ENCODE data around the gene LAMTOR2. TPM values are rescaled to one million over a fixed set of nuclear protein-coding genes. Genes with fewer than 3 reads are reported as not detected.
A peak's percentile ranks its signal among the peaks of the same experiment; 100 is the strongest.

Gene LAMTOR2
- total RNA-seq, 2 donors from 2014 or later = 84.4 to 101 TPM

DNA sequence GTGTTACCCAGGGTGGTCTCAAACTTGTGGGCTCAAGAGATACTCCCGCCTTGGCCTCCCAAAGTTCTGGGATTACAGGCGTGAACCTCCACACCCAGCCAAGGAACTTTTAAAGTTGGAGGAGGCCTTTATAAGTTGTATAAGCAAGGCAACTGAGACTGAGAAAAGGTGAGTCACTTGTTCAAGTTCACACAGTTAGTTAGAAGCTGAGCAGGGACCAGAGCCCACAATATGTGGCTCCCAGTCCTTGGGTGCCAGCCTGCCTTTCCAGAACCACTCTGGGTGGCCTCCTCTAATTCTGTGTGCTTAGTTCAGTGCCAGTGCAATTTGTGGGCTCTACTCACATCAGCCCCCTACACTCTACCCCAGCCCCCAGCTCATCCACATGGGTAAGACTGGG is 10.0 kb downstream of the LAMTOR2 start:
- no peak overlapping the region for H3K27ac Mint-ChIP-seq
- Histone ChIP-seq H3K4me1 (ENCODE audit: control insufficient read depth, insufficient read depth, low read length) (peaks cover 2% of the 10 kb centered on the region), H3K4me3 (ENCODE audit: low read length) (no peak overlapping the region), H3K9ac (ENCODE audit: extremely low read depth, low read length, poor library complexity, severe bottlenecking) (no peak overlapping the region), H3K36me3 (ENCODE audit: control insufficient read depth, insufficient read depth, low read length) (no peaks in the 10 kb centered on the region), H3K27ac (ENCODE audit: low read depth, low read length) (no peak overlapping the region), H3K27me3 (ENCODE audit: control insufficient read depth, insufficient read depth, low read length, poor library complexity, severe bottlenecking) (no peaks in the 10 kb centered on the region), H3K9me3 (ENCODE audit: control insufficient read depth, low read length) (no peaks in the 10 kb centered on the region)
- no peak overlapping the region for H3K4me3 Mint-ChIP-seq
- peaks cover 41% of the 10 kb centered on the region for H3K4me1 Mint-ChIP-seq
- no peak for DNase-seq
- WGBS, 2 experiments (ENCODE audit: insufficient coverage in 1 of 2, insufficient read length in 1 of 2) = 88 to 92% methylated on average over 2 of the region's 2 CpGs
- H3K27me3 Mint-ChIP-seq (ENCODE audit: insufficient read depth) = no peaks in the 10 kb centered on the region
- H3K9me3 Mint-ChIP-seq = no peaks in the 10 kb centered on the region
- TF ChIP-seq, protein P1, sequence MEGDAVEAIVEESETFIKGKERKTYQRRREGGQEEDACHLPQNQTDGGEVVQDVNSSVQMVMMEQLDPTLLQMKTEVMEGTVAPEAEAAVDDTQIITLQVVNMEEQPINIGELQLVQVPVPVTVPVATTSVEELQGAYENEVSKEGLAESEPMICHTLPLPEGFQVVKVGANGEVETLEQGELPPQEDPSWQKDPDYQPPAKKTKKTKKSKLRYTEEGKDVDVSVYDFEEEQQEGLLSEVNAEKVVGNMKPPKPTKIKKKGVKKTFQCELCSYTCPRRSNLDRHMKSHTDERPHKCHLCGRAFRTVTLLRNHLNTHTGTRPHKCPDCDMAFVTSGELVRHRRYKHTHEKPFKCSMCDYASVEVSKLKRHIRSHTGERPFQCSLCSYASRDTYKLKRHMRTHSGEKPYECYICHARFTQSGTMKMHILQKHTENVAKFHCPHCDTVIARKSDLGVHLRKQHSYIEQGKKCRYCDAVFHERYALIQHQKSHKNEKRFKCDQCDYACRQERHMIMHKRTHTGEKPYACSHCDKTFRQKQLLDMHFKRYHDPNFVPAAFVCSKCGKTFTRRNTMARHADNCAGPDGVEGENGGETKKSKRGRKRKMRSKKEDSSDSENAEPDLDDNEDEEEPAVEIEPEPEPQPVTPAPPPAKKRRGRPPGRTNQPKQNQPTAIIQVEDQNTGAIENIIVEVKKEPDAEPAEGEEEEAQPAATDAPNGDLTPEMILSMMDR (conservative IDR thresholded peaks at IDR 0.05) = no peak
- peaks cover 24% of the 10 kb centered on the region for H3K36me3 Mint-ChIP-seq (ENCODE audit: low read depth)

DNA sequence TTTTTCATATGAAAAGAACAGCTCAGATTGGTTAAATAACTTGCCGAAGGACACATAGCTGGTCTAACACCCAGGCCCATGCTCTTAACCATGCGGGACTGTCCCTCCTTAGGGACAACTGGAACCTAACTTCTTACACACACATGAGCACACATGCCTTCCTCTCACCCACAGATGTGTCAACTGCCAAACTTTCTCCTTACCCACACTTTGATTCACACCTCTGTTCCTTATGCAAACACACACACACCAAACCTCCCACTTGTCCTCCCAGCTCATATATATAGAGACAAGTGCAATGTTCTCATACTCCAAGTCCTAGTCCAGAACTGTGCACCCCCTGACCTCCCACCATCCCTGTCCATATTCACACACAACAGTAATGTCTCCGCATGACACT is 10.6 kb downstream of the LAMTOR2 start:
- Histone ChIP-seq H3K27ac (ENCODE audit: low read depth, low read length) (no peak overlapping the region), H3K27me3 (ENCODE audit: control insufficient read depth, insufficient read depth, low read length, poor library complexity, severe bottlenecking) (no peaks in the 10 kb centered on the region), H3K4me1 (ENCODE audit: control insufficient read depth, insufficient read depth, low read length) (peaks cover 2% of the 10 kb centered on the region), H3K9me3 (ENCODE audit: control insufficient read depth, low read length) (no peaks in the 10 kb centered on the region), H3K9ac (ENCODE audit: extremely low read depth, low read length, poor library complexity, severe bottlenecking) (no peak overlapping the region), H3K36me3 (ENCODE audit: control insufficient read depth, insufficient read depth, low read length) (no peaks in the 10 kb centered on the region), H3K4me3 (ENCODE audit: low read length) (no peak overlapping the region)
- Mint-ChIP-seq H3K9me3 (no peaks in the 10 kb centered on the region), H3K27ac (peak overlapping the region; percentile 17), H3K4me1 (peaks cover 41% of the 10 kb centered on the region), H3K36me3 (ENCODE audit: low read depth) (peaks cover 29% of the 10 kb centered on the region), H3K4me3 (no peak overlapping the region), H3K27me3 (ENCODE audit: insufficient read depth) (no peaks in the 10 kb centered on the region)
- no peak for DNase-seq
- WGBS, 2 experiments (ENCODE audit: insufficient coverage in 1 of 2, insufficient read length in 1 of 2) = 91 to 95% methylated on average over 3 of the region's 3 CpGs
- TF ChIP-seq, protein P1 (conservative IDR thresholded peaks at IDR 0.05) = no peak

DNA sequence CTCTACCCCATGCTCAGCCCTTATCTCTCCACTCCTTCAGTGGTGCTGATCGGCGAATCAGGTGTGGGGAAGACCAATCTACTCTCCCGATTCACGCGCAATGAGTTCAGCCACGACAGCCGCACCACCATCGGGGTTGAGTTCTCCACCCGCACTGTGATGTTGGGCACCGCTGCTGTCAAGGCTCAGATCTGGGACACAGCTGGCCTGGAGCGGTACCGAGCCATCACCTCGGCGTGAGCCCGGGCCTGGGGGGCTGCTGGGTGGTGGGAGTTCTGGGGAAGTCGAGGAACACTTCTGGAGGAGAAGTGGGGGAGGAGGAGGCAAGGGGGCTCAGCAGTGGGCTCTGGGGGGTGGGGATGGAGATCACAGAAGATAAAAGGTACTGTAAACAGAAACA is 11.3 kb downstream of the LAMTOR2 start:
- WGBS, 2 experiments (ENCODE audit: insufficient coverage in 1 of 2, insufficient read length in 1 of 2) = 77 to 78% methylated on average over 6 to 16 of the region's 16 CpGs

More for the DNA sequence above, 11.3 kb downstream of the LAMTOR2 start:
- no peak overlapping the region for H3K4me3 ChIP-seq (ENCODE audit: low read length)
- DNase-seq = no peak
- Mint-ChIP-seq H3K4me3 (no peak overlapping the region), H3K27ac (no peak overlapping the region), H3K36me3 (ENCODE audit: low read depth) (peaks cover 32% of the 10 kb centered on the region), H3K27me3 (ENCODE audit: insufficient read depth) (no peaks in the 10 kb centered on the region), H3K4me1 (peaks cover 39% of the 10 kb centered on the region), H3K9me3 (no peaks in the 10 kb centered on the region)
- TF ChIP-seq, protein P1 (conservative IDR thresholded peaks at IDR 0.05) = no peak
- H3K9me3 ChIP-seq (ENCODE audit: control insufficient read depth, low read length) = no peaks in the 10 kb centered on the region
- H3K27ac ChIP-seq (ENCODE audit: low read depth, low read length) = no peak overlapping the region
- no peak overlapping the region for H3K9ac ChIP-seq (ENCODE audit: extremely low read depth, low read length, poor library complexity, severe bottlenecking)
- no peaks in the 10 kb centered on the region for H3K27me3 ChIP-seq (ENCODE audit: control insufficient read depth, insufficient read depth, low read length, poor library complexity, severe bottlenecking)
- no peaks in the 10 kb centered on the region for H3K36me3 ChIP-seq (ENCODE audit: control insufficient read depth, insufficient read depth, low read length)
- H3K4me1 ChIP-seq (ENCODE audit: control insufficient read depth, insufficient read depth, low read length) = peaks cover 2% of the 10 kb centered on the region

Data from endodermal cell (in vitro differentiated cells).